HFFc6 (cell line): ENCODE results near the gene SH3RF3. TPM values are rescaled to one million over a fixed set of nuclear protein-coding genes. Genes with fewer than 3 reads are reported as not detected.

ENCODE experiments used
- DNase-seq: peaks from one replicate; pipeline ENCODE4 v3.0.0-alpha.2; 2018
- H3K27ac Mint-ChIP-seq: 2 replicates; pipeline ENCODE4 v1.8.0; 2020; ENCODE audit warnings: mild to moderate bottlenecking, mixed read lengths
- H3K27me3 Mint-ChIP-seq: 2 replicates; pipeline ENCODE4 v1.8.0; 2021; ENCODE audit warnings: mild to moderate bottlenecking, moderate library complexity, mixed read lengths; ENCODE audit not compliant: insufficient read depth
- H3K36me3 Mint-ChIP-seq: 2 replicates; pipeline ENCODE4 v1.8.0; 2021; ENCODE audit warnings: low read depth, mixed read lengths
- H3K4me1 Mint-ChIP-seq: 2 replicates; pipeline ENCODE4 v1.8.0; 2020; ENCODE audit warnings: low read depth, mixed read lengths
- H3K4me3 Mint-ChIP-seq: 2 replicates; pipeline ENCODE4 v1.8.0; 2020; ENCODE audit warnings: mild to moderate bottlenecking, moderate library complexity, mixed read lengths
- H3K9me3 Mint-ChIP-seq: 2 replicates; pipeline ENCODE4 v1.8.0; 2020; ENCODE audit warnings: mild to moderate bottlenecking, mixed read lengths
- CTCF ChIP-seq: fragments of 200-600 bp; sonication (generic); IDR thresholded peaks from 2 replicates; pipeline ENCODE4 v1.5.0; 2021; ENCODE audit warnings: antibody characterized with exemption, mild to moderate bottlenecking
- total RNA-seq, 6 experiments: library from RNA; stranded (reverse); fragmentation: NEBNext Ultra II Directional; extraction: Animal tissue kit (Norgen Biotek cat#: 25700); gene quantifications; 2 replicates in 1 of 6; 3 replicates in 5 of 6; pipeline ENCODE4 v1.2.3, GENCODE V29; 2021

SH3RF3 gene
- total RNA-seq, 6 experiments from 2014 or later: 2.4 to 4.4 (median 3.7) TPM

GRCh38 chr2:109183871-109184270 is 54.9 kb downstream of the SH3RF3 start:
- TF ChIP-seq CTCF: no peak
- H3K9me3 Mint-ChIP-seq: peaks cover 12% of the 10 kb centered on the region
- no peak overlapping the region for H3K4me3 Mint-ChIP-seq
- H3K36me3 Mint-ChIP-seq: peaks cover 27% of the 10 kb centered on the region
- peaks cover 22% of the 10 kb centered on the region for H3K27me3 Mint-ChIP-seq
- no peak for DNase-seq
- H3K4me1 Mint-ChIP-seq: peaks cover 35% of the 10 kb centered on the region
- H3K27ac Mint-ChIP-seq: no peak overlapping the region

GRCh38 chr2:109184368-109184767 is 55.4 kb downstream of the SH3RF3 start:
- Mint-ChIP-seq H3K9me3 (peaks cover 12% of the 10 kb centered on the region), H3K27me3 (peaks cover 18% of the 10 kb centered on the region), H3K4me3 (no peak overlapping the region), H3K4me1 (peaks cover 35% of the 10 kb centered on the region), H3K27ac (no peak overlapping the region), H3K36me3 (peaks cover 26% of the 10 kb centered on the region)
- TF ChIP-seq CTCF: no peak
- no peak for DNase-seq

- DNase-seq: peak; percentile 76
- no peak for TF ChIP-seq CTCF
- peak overlapping the region; percentile 93 for H3K27ac Mint-ChIP-seq
- peaks cover 4% of the 10 kb centered on the region for H3K9me3 Mint-ChIP-seq
- peak overlapping the region; percentile 68 for H3K4me3 Mint-ChIP-seq
- H3K36me3 Mint-ChIP-seq: peaks cover 16% of the 10 kb centered on the region
- H3K4me1 Mint-ChIP-seq: peaks cover 34% of the 10 kb centered on the region
- H3K27me3 Mint-ChIP-seq: peaks cover 10% of the 10 kb centered on the region; the same call in 1 of the 2 replicates
Observed at GRCh38 chr2:109185338-109185737, 56.3 kb downstream of the SH3RF3 start.

- H3K4me3 Mint-ChIP-seq: peak overlapping the region; percentile 68; the same call in 1 of the 2 replicates
- peaks cover 10% of the 10 kb centered on the region; the same call in 1 of the 2 replicates for H3K27me3 Mint-ChIP-seq
- peak; percentile 12; the same call in 1 of the 2 replicates for TF ChIP-seq CTCF
- H3K4me1 Mint-ChIP-seq: peaks cover 28% of the 10 kb centered on the region
- peaks cover 10% of the 10 kb centered on the region for H3K36me3 Mint-ChIP-seq
- peak overlapping the region; percentile 93 for H3K27ac Mint-ChIP-seq
- no peaks in the 10 kb centered on the region for H3K9me3 Mint-ChIP-seq
- peak; percentile 58 for DNase-seq
Observed at GRCh38 chr2:109185821-109186570, 57.0 kb downstream of the SH3RF3 start.

- DNase-seq: no peak
- Mint-ChIP-seq H3K36me3 (peaks cover 5% of the 10 kb centered on the region), H3K4me1 (peaks cover 27% of the 10 kb centered on the region), H3K9me3 (no peaks in the 10 kb centered on the region), H3K27ac (peak overlapping the region; percentile 93; the same call in 1 of the 2 replicates), H3K27me3 (peaks cover 3% of the 10 kb centered on the region; the same call in 1 of the 2 replicates), H3K4me3 (no peak overlapping the region)
- TF ChIP-seq CTCF: no peak
Observed at GRCh38 chr2:109186656-109187250, 57.7 kb downstream of the SH3RF3 start.
